ENCODE measurements around the gene DDIAS.

DNA sequence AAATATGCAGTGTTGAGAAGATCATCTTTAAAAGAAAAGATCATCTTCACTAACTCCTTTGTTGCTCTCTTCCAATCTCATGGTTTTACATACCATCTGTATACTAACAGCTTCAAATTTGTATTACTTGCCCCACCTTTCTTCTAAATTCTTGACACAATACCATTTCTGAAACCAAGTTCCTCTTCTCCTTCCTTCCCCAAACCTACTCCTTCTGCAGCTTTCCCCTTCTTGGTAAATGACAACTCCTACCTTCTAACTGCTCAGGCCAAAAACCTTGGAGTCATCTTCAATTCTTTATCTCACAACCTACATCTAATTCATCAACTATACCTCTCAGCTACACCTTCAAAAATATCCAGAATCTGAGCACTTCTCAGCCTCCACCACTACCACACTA is 10.6 kb upstream of the DDIAS start:
- TF ChIP-seq, protein P1, sequence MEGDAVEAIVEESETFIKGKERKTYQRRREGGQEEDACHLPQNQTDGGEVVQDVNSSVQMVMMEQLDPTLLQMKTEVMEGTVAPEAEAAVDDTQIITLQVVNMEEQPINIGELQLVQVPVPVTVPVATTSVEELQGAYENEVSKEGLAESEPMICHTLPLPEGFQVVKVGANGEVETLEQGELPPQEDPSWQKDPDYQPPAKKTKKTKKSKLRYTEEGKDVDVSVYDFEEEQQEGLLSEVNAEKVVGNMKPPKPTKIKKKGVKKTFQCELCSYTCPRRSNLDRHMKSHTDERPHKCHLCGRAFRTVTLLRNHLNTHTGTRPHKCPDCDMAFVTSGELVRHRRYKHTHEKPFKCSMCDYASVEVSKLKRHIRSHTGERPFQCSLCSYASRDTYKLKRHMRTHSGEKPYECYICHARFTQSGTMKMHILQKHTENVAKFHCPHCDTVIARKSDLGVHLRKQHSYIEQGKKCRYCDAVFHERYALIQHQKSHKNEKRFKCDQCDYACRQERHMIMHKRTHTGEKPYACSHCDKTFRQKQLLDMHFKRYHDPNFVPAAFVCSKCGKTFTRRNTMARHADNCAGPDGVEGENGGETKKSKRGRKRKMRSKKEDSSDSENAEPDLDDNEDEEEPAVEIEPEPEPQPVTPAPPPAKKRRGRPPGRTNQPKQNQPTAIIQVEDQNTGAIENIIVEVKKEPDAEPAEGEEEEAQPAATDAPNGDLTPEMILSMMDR (IDR thresholded peaks at IDR 0.05) = no peak
- no peak for TF ChIP-seq POLR2A (IDR thresholded peaks at IDR 0.05)
